Transverse colon (tissue), 4 donors: ENCODE results near the gene NOTCH2. TPM values are rescaled to one million over a fixed set of nuclear protein-coding genes. Genes with fewer than 3 reads are reported as not detected.

ENCODE experiments used
- DNase-seq: peaks from one replicate; pipeline ENCODE4 v3.0.0-alpha.2; 2019
- H3K27ac ChIP-seq, 4 donors: fragments of 200-600 bp; sonication (generic); 2 replicates each; pipeline ENCODE4 v1.5.1; 2016 to 2018; ENCODE audit warnings: inconsistent platforms in 4 of 4
- H3K27me3 ChIP-seq: fragments of 200-600 bp; sonication (generic); 2 replicates; pipeline ENCODE4 v1.5.1; 2017; ENCODE audit warnings: inconsistent platforms
- H3K36me3 ChIP-seq, 4 donors: fragments of 200-600 bp; sonication (generic); 2 replicates each; pipeline ENCODE4 v1.5.1; 2017 to 2019; ENCODE audit warnings: inconsistent platforms in 4 of 4
- H3K4me1 ChIP-seq, 4 donors: fragments of 200-600 bp; sonication (generic); 2 replicates each; pipeline ENCODE4 v1.5.1; 2017 to 2020; ENCODE audit warnings: inconsistent platforms in 4 of 4
- H3K4me3 ChIP-seq, 4 donors: fragments of 200-600 bp; sonication (generic); 1 replicate in 1 of 4; 2 replicates in 3 of 4; pipeline versions ENCODE4 v1.5.1 to v1.6.1; 2017 to 2019; ENCODE audit warnings: inconsistent platforms in 4 of 4
- H3K9me3 ChIP-seq, 2 donors: fragments of 200-600 bp; sonication (generic); 2 replicates each; pipeline ENCODE4 v1.5.1; 2017 to 2019; ENCODE audit warnings: inconsistent platforms in 2 of 2
- CTCF ChIP-seq, 5 experiments: fragments of 200-600 bp in 3 of 5; fragments of 450-650 bp in 2 of 5; sonication (generic) in 3 of 5; IDR thresholded peaks; 1 replicate in 2 of 5; 2 replicates in 3 of 5; pipeline ENCODE4 v1.5.1; 2016 to 2017; ENCODE audit warnings: antibody characterized with exemption in 5 of 5, inconsistent platforms in 3 of 5, mild to moderate bottlenecking in 2 of 5, moderate library complexity in 1 of 5
- EP300 ChIP-seq: sonication (generic); formaldehyde crosslinking; IDR thresholded peaks from one replicate; pipeline ENCODE4 v1.6.1; 2017; ENCODE audit warnings: antibody characterized with exemption, low read depth
- POLR2A ChIP-seq: fragments of 450-650 bp; IDR thresholded peaks from one replicate; pipeline ENCODE4 v1.6.1; 2016; ENCODE audit warnings: antibody characterized with exemption, mild to moderate bottlenecking, moderate library complexity
- POLR2AphosphoS5 ChIP-seq, 3 donors: sonication (generic); formaldehyde crosslinking; IDR thresholded peaks; one replicate each; pipeline ENCODE4 v1.6.1; 2016; ENCODE audit warnings: antibody characterized with exemption in 3 of 3
- WGBS, 2 donors: methylation state at CpG; one replicate each; pipeline ENCODE4 v1.1.5; 2018; ENCODE audit warnings: low coverage in 1 of 2; 5-methylcytosine and 5-hydroxymethylcytosine counted together
- in situ Hi-C, 4 donors: fragments of 200-750 bp; cut with MboI; loops; one replicate each; pipeline versions ENCODE4 v1.15.0 to v1.15.1; 2017; ENCODE audit warnings: low sequenced_read_pairs in 3 of 4, low pct_ligation_motif_present in 1 of 4, low pct_unique_long_range_greater_than_20kb in 1 of 4
- intact Hi-C: fragments of 100-400 bp; cut with DNase I; formaldehyde crosslinking; loops from one replicate; pipeline ENCODE4 v1.15.1; 2023; ENCODE audit warnings: low total_unique reads
- total RNA-seq, 4 donors: library from RNA; depleted of rRNA; stranded (reverse); fragments of >200 nt; gene quantifications; one replicate each; pipeline ENCODE4 v1.1.0, GENCODE V29; 2016

NOTCH2 gene
- total RNA-seq, 4 donors from 2014 or later, result 24.7 to 80.0 (median 47.1) TPM

DNA sequence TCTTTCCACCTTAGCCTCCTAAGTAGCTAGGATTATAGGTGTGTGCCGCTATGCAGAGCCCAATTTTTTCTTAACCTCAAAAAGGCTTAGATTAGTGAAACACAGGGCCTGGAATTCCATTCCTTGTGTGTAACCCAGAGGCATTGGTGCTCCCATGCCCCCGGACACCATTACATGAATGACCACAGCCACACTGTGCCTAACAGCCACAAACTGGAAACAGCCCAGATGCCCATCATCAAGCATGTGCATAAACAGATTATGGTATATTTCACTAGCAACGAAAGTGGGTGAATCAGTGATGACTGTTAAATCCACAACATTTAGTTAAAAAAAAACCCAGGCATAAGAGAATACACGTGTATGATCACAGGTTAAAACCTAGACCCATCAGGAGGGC lies 197.6 kb downstream of the NOTCH2 start:
- in situ Hi-C loops, result loop anchor here in 1 of 4 donors (25.0 kb wide), 1 partner anchor 135 kb away; no protein-coding TSS in a partner anchor
- Histone ChIP-seq H3K4me3 (no peak overlapping the region), H3K27ac (no peak overlapping the region)

DNA sequence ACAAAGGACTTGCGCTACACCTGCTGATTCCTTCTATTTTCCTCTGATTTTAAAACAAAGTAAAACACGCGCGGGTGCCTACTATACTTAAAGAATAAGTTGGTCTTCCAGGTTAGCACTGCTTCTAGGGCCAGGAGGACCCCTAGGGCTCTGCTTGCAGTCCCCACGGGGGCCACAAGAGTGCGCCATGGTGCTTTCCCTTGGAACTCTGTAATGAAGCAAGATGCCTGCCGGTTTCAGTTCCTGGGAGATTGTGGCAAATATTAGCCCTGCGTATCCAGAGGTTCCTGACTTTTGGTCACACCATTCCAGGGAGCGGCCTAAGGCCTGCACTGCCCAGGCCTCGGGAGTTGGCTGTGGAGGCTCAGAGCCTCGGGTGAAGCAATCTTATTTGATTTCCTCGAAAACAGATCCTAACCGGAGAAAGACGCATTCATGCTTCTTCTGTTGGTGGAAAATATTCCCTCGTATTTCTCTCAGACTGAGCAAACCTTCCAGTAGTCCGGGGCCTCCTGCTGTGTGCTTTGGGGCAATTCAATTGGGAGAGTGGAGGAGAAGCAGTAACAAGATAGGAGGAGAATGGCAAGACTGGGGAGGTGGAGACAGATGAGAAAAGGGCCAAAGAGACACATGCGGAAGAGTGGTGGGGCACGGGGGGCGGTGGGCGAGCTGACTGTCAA lies 198.4 kb downstream of the NOTCH2 start:
- Histone ChIP-seq H3K4me1 (peaks cover 0 to 10% (median 0%) of the 10 kb centered on the region in 4 donors), H3K27me3 (no peaks in the 10 kb centered on the region), H3K4me3 (no peak overlapping the region), H3K27ac (no peak overlapping the region), H3K9me3 (no peaks in the 10 kb centered on the region), H3K36me3 (no peaks in the 10 kb centered on the region)
- intact Hi-C loops (no loop called here), in situ Hi-C loops (loop anchor here in 1 of 4 donors (25.0 kb wide), 1 partner anchor 134 kb away; no protein-coding TSS in a partner anchor)
- DNase-seq, result peak; percentile 76
- WGBS, 2 donors, result 55 to 63% methylated on average over 10 to 20 of the region's 20 CpGs
- no peak for TF ChIP-seq POLR2A
- TF ChIP-seq POLR2AphosphoS5 (IDR thresholded peaks at IDR 0.05), result no peak
- TF ChIP-seq CTCF (IDR thresholded peaks at IDR 0.05), result peak; percentile 68 to 87 (median 83)
- no peak for TF ChIP-seq EP300

More for the DNA sequence above, 197.6 kb downstream of the NOTCH2 start:
- intact Hi-C loops, result no loop called here
- Histone ChIP-seq H3K27me3 (no peaks in the 10 kb centered on the region), H3K4me1 (peaks cover 0 to 7% (median 0%) of the 10 kb centered on the region in 4 donors), H3K9me3 (no peaks in the 10 kb centered on the region), H3K36me3 (no peaks in the 10 kb centered on the region)
- DNase-seq, result no peak
- TF ChIP-seq CTCF (IDR thresholded peaks at IDR 0.05), result no peak
- no peak for TF ChIP-seq EP300
- TF ChIP-seq POLR2AphosphoS5 (IDR thresholded peaks at IDR 0.05), result no peak
- no peak for TF ChIP-seq POLR2A
- WGBS, 2 donors, result 88 to 100% methylated on average over 1 to 4 of the region's 4 CpGs

- H3K36me3 ChIP-seq, result no peaks in the 10 kb centered on the region
- H3K4me3 ChIP-seq, result no peak overlapping the region
- TF ChIP-seq CTCF (IDR thresholded peaks at IDR 0.05) (no peak), POLR2AphosphoS5 (IDR thresholded peaks at IDR 0.05) (no peak), POLR2A (no peak), EP300 (no peak)
- peaks cover 0 to 10% (median 0%) of the 10 kb centered on the region in 4 donors for H3K4me1 ChIP-seq
- no peaks in the 10 kb centered on the region for H3K27me3 ChIP-seq
- no peak for DNase-seq
- 68% methylated on average over 1 of the region's 1 CpG; no CpG with 5 or more reads in 1 of the 2 donors for WGBS, 2 donors
- in situ Hi-C loops (loop anchor here in 1 of 4 donors (10.0 to 25.0 kb wide), 2 partner anchors 65 to 133 kb away; no protein-coding TSS in a partner anchor), intact Hi-C loops (no loop called here)
- no peak overlapping the region for H3K27ac ChIP-seq
- H3K9me3 ChIP-seq, result no peaks in the 10 kb centered on the region
These were observed 199.5 kb downstream of the NOTCH2 start for GRCh38 chr1:119869995-119870394.

DNA sequence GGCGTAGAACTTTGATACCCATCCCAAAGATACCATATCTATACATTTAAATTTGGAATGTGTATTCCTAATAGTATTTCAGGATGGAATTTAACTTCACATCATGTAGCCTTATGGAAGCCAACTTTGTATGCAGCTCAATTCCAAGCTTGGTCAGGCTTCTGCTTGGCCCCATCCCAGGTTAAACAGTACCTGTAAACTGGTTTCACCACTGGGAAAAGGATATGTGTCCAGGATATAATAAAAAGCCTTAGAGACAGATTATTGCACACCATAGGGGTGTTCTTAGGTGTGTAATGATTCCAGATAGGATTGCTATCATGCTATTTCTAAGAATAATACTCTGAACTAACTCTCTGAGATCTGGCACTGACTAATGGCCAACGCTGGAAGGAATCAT lies 201.3 kb downstream of the NOTCH2 start:
- TF ChIP-seq POLR2A, result no peak
- no peak overlapping the region for H3K4me3 ChIP-seq
- intact Hi-C loops, result no loop called here
- H3K4me1 ChIP-seq, result peaks cover 0 to 6% (median 0%) of the 10 kb centered on the region in 4 donors
- no peaks in the 10 kb centered on the region for H3K27me3 ChIP-seq
- in situ Hi-C loops, result loop anchor here in 1 of 4 donors (10.0 to 25.0 kb wide), 2 partner anchors 63 to 131 kb away; no protein-coding TSS in a partner anchor
- no peak overlapping the region for H3K27ac ChIP-seq
- no peaks in the 10 kb centered on the region for H3K36me3 ChIP-seq
- peak; percentile 28 for DNase-seq
- no peaks in the 10 kb centered on the region for H3K9me3 ChIP-seq
- 50 to 76% methylated on average over 1 to 2 of the region's 2 CpGs for WGBS, 2 donors
